ENCODE measurements around the gene BRCC3. TPM values are rescaled to one million over a fixed set of nuclear protein-coding genes. Genes with fewer than 3 reads are reported as not detected.
A peak's percentile ranks its signal among the peaks of the same experiment; 100 is the strongest.

Gene BRCC3
- total RNA-seq, 1 donor = 10.1 TPM

DNA sequence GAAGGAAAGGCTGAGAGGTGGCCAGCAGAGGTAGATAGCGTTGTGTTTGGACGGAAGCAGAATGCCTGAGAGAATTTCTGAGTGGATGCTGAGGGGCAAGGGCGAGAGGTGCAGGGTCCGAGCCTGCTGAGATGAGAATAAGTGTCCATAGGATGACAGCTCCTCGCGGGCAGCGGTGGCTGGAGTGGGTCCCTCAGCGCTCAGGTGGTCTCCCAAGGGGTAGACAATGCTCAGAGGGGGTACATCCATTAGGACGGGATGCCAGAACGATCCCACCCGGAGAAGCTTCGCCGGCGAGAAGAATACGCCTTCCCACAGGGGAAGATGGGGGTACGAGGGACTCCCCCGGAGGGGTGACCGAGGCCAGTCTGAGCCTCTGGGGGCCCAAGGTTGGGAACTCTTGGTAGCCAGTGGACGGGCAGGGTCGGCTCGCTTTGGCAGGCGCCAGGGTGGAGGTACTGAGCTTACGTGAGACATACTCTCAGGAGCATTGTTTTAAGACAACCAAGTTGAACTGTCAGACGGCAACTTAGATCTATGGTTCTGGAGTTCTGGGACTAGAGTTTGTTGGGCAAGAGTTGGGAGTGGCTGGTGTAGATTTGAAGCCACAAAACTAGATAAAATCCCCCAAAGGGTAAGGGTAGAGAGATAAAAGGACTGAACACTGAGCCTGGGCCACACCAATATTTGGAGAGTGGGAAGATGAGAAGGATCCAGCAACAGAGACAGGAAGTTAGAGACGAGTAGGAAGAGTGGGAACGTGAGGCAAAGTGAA is 15.8 kb downstream of the BRCC3 start:
- H3K9me3 ChIP-seq (ENCODE audit: low read depth, low read length) = no peaks in the 10 kb centered on the region
- no peaks in the 10 kb centered on the region for H4K20me1 ChIP-seq (ENCODE audit: insufficient read depth, low read length)
- H3K27ac ChIP-seq (ENCODE audit: low read depth, low read length) = no peak overlapping the region
- H3K27me3 ChIP-seq (ENCODE audit: insufficient read depth, low read length) = no peaks in the 10 kb centered on the region
- no peak overlapping the region for H2AFZ ChIP-seq (ENCODE audit: low read length)
- H3K79me2 ChIP-seq (ENCODE audit: insufficient read depth, low read length) = no peaks in the 10 kb centered on the region
- no peaks in the 10 kb centered on the region for H3K4me1 ChIP-seq (ENCODE audit: insufficient read depth, low read length)
- peaks cover 9% of the 10 kb centered on the region for H3K36me3 ChIP-seq (ENCODE audit: insufficient read depth, low read length)
- no peak for DNase-seq (ENCODE audit: insufficient read length, low spot score, missing footprints)
- TF ChIP-seq, protein P1, sequence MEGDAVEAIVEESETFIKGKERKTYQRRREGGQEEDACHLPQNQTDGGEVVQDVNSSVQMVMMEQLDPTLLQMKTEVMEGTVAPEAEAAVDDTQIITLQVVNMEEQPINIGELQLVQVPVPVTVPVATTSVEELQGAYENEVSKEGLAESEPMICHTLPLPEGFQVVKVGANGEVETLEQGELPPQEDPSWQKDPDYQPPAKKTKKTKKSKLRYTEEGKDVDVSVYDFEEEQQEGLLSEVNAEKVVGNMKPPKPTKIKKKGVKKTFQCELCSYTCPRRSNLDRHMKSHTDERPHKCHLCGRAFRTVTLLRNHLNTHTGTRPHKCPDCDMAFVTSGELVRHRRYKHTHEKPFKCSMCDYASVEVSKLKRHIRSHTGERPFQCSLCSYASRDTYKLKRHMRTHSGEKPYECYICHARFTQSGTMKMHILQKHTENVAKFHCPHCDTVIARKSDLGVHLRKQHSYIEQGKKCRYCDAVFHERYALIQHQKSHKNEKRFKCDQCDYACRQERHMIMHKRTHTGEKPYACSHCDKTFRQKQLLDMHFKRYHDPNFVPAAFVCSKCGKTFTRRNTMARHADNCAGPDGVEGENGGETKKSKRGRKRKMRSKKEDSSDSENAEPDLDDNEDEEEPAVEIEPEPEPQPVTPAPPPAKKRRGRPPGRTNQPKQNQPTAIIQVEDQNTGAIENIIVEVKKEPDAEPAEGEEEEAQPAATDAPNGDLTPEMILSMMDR (IDR thresholded peaks at IDR 0.05; ENCODE audit: extremely low read depth, low read depth, low read length) = no peak
- H3K4me2 ChIP-seq (ENCODE audit: insufficient read depth, low read length) = no peak overlapping the region
- no peak overlapping the region for H3K4me3 ChIP-seq (ENCODE audit: insufficient read depth, low read length)

DNA sequence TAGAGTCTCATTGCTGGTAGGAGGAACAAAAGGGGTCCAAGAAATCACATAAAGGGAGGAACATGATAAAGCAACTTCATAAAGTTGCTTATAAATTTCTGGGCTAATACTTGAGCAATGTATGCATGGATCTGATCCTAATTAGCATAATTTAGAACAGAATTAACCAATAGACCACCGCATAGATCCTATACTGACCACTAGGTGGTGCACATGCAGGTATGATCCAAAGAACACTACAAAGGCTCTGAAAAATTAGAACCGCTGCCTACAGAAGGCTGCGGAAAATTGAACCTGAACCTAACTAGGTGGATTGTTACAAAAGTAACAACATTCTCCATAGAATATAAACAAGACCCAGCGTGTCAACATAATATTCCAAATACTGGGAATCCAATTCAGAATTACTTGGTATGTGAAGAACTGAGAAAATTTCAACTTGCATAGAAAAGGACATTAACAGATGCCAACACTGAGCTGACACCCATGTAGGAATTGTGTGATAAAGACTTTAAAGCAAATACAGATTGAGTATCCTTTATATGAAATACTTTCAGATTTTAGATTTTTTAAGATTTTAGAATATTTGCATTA is 23.3 kb downstream of the BRCC3 start:
- Histone ChIP-seq H3K79me2 (ENCODE audit: insufficient read depth, low read length) (no peaks in the 10 kb centered on the region), H3K27ac (ENCODE audit: low read depth, low read length) (no peak overlapping the region), H3K4me2 (ENCODE audit: insufficient read depth, low read length) (no peak overlapping the region), H3K9me3 (ENCODE audit: low read depth, low read length) (no peaks in the 10 kb centered on the region), H3K4me3 (ENCODE audit: insufficient read depth, low read length) (no peak overlapping the region), H2AFZ (ENCODE audit: low read length) (no peak overlapping the region), H3K36me3 (ENCODE audit: insufficient read depth, low read length) (peaks cover 3% of the 10 kb centered on the region), H4K20me1 (ENCODE audit: insufficient read depth, low read length) (no peaks in the 10 kb centered on the region), H3K27me3 (ENCODE audit: insufficient read depth, low read length) (no peaks in the 10 kb centered on the region), H3K4me1 (ENCODE audit: insufficient read depth, low read length) (no peaks in the 10 kb centered on the region)
- DNase-seq (ENCODE audit: insufficient read length, low spot score, missing footprints) = no peak
- TF ChIP-seq, protein P1 (IDR thresholded peaks at IDR 0.05; ENCODE audit: extremely low read depth, low read depth, low read length) = peak; percentile 59

DNA sequence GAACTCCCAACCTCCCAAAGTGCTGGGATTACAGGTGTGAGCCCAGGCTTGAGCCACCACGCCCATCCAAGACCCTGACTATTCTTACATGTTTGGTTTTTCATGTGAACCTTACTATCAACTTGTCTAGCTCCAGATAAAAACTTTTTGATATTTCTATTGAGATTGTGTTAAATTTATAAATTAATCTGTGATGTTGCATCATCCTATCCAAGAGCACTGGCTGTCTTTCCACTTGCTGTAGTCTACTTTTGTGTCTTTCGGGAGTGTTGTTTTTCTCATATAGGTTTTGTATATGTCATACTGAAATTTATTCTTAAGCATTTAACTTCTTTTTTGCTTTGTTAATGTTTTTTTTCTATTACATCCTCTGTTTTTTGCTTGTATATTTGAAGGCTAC is 34.6 kb downstream of the BRCC3 start:
- no peaks in the 10 kb centered on the region for H3K27me3 ChIP-seq (ENCODE audit: insufficient read depth, low read length)
- no peak for DNase-seq (ENCODE audit: insufficient read length, low spot score, missing footprints)
- no peaks in the 10 kb centered on the region for H3K36me3 ChIP-seq (ENCODE audit: insufficient read depth, low read length)
- no peak overlapping the region for H2AFZ ChIP-seq (ENCODE audit: low read length)
- H4K20me1 ChIP-seq (ENCODE audit: insufficient read depth, low read length) = no peaks in the 10 kb centered on the region
- TF ChIP-seq, protein P1 (IDR thresholded peaks at IDR 0.05; ENCODE audit: extremely low read depth, low read depth, low read length) = no peak
- no peak overlapping the region for H3K4me3 ChIP-seq (ENCODE audit: insufficient read depth, low read length)
- H3K27ac ChIP-seq (ENCODE audit: low read depth, low read length) = no peak overlapping the region
- H3K79me2 ChIP-seq (ENCODE audit: insufficient read depth, low read length) = no peaks in the 10 kb centered on the region
- no peaks in the 10 kb centered on the region for H3K9me3 ChIP-seq (ENCODE audit: low read depth, low read length)
- H3K4me1 ChIP-seq (ENCODE audit: insufficient read depth, low read length) = no peaks in the 10 kb centered on the region
- no peak overlapping the region for H3K4me2 ChIP-seq (ENCODE audit: insufficient read depth, low read length)

DNA sequence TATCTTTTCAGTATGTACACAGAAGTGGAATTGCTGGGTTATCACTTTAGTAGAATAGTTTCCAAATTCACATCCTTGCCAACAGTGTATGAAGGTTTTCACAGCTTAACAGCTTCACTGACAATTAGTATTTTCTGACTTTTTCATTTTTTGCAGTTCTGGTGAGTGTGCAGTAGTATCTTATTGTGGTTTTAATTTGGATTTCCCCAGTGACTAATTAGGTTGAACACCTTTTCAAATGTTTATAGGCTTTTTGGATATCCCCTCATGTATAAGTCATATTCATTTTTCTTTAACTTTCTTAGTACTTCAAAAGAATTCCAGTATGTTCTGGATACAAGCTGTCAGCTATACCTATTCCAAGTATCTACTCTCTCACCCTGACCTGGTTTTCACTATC is 37.1 kb downstream of the BRCC3 start:
- Histone ChIP-seq H3K79me2 (ENCODE audit: insufficient read depth, low read length) (no peaks in the 10 kb centered on the region), H3K4me2 (ENCODE audit: insufficient read depth, low read length) (no peak overlapping the region), H3K9me3 (ENCODE audit: low read depth, low read length) (no peaks in the 10 kb centered on the region), H2AFZ (ENCODE audit: low read length) (no peak overlapping the region), H3K27me3 (ENCODE audit: insufficient read depth, low read length) (no peaks in the 10 kb centered on the region), H3K27ac (ENCODE audit: low read depth, low read length) (no peak overlapping the region), H4K20me1 (ENCODE audit: insufficient read depth, low read length) (no peaks in the 10 kb centered on the region), H3K36me3 (ENCODE audit: insufficient read depth, low read length) (no peaks in the 10 kb centered on the region), H3K4me1 (ENCODE audit: insufficient read depth, low read length) (no peaks in the 10 kb centered on the region), H3K4me3 (ENCODE audit: insufficient read depth, low read length) (no peak overlapping the region)
- DNase-seq (ENCODE audit: insufficient read length, low spot score, missing footprints) = no peak
- TF ChIP-seq, protein P1 (IDR thresholded peaks at IDR 0.05; ENCODE audit: extremely low read depth, low read depth, low read length) = no peak

Measured in osteoblast (primary cell).